Hepatocyte (in vitro differentiated cells): Measurements from ENCODE around the gene ALOX12. TPM values are rescaled to one million over a fixed set of nuclear protein-coding genes. Genes with fewer than 3 reads are reported as not detected.
"Not testable (repeated sequence)": the region's sequence is repeated elsewhere in the genome, so short reads cannot be mapped to it uniquely, and the experiment has no call there.

Experiments used
- DNase-seq: peaks from one replicate; pipeline ENCODE4 v3.0.0-alpha.2; 2016; ENCODE audit warnings: low spot score
- H2AFZ ChIP-seq: fragments of 200-600 bp; sonication (generic); 2 replicates; pipeline ENCODE4 v1.6.0; 2016; ENCODE audit warnings: antibody characterized with exemption, mild to moderate bottlenecking
- H3K27ac ChIP-seq: fragments of 200-600 bp; sonication (generic); 2 replicates; pipeline ENCODE4 v1.5.1; 2016; ENCODE audit warnings: mild to moderate bottlenecking
- H3K27me3 ChIP-seq: fragments of 200-600 bp; sonication (generic); 2 replicates; pipeline ENCODE4 v1.6.1; 2016
- H3K36me3 ChIP-seq: fragments of 200-600 bp; sonication (generic); replicated peaks from 2 replicates; pipeline ENCODE4 v1.5.1; 2016; ENCODE audit warnings: low read depth; ENCODE audit not compliant: insufficient read depth
- H3K4me1 ChIP-seq: fragments of 200-600 bp; sonication (generic); 2 replicates; pipeline ENCODE4 v1.5.1; 2016; ENCODE audit warnings: mild to moderate bottlenecking, moderate library complexity; ENCODE audit not compliant: insufficient read depth
- H3K4me2 ChIP-seq: fragments of 200-600 bp; sonication (generic); 2 replicates; pipeline ENCODE4 v1.6.0; 2016
- H3K4me3 ChIP-seq: fragments of 200-600 bp; sonication (generic); 2 replicates; pipeline ENCODE4 v1.5.1; 2016; ENCODE audit warnings: mild to moderate bottlenecking
- H3K79me2 ChIP-seq: fragments of 200-600 bp; sonication (generic); 2 replicates; pipeline ENCODE4 v1.6.0; 2017; ENCODE audit warnings: mild to moderate bottlenecking
- H3K9me2 ChIP-seq: fragments of 200-600 bp; sonication (generic); replicated peaks from 2 replicates; pipeline ENCODE4 v1.6.0; 2017; ENCODE audit warnings: mild to moderate bottlenecking; ENCODE audit not compliant: insufficient read depth
- H3K9me3 ChIP-seq: fragments of 200-600 bp; sonication (generic); 2 replicates; pipeline ENCODE4 v1.5.1; 2016; ENCODE audit warnings: low read depth, mild to moderate bottlenecking
- H4K20me1 ChIP-seq: fragments of 200-600 bp; sonication (generic); 2 replicates; pipeline ENCODE4 v1.6.0; 2016; ENCODE audit warnings: mild to moderate bottlenecking; ENCODE audit not compliant: insufficient read depth, poor library complexity, severe bottlenecking
- CTCF ChIP-seq: fragments of 200-600 bp; sonication (generic); IDR thresholded peaks from 2 replicates; pipeline ENCODE4 v1.5.1; 2016; ENCODE audit warnings: antibody characterized with exemption, mild to moderate bottlenecking; ENCODE audit not compliant: poor library complexity
- EZH2 ChIP-seq: fragments of 200-600 bp; sonication (generic); IDR thresholded peaks from 2 replicates; pipeline ENCODE4 v1.6.1; 2016; ENCODE audit warnings: antibody characterized with exemption, mild to moderate bottlenecking, borderline replicate concordance
- EZH2phosphoT487 ChIP-seq: fragments of 200-600 bp; sonication (generic); IDR thresholded peaks from one replicate; pipeline ENCODE4 v1.6.1; 2018; ENCODE audit warnings: antibody characterized with exemption, mild to moderate bottlenecking, low read depth, moderate library complexity; ENCODE audit not compliant: unreplicated experiment, severe bottlenecking
- WGBS: methylation state at CpG from one replicate; pipeline ENCODE4 v1.1.6; 2016; ENCODE audit warnings: low lambda C conversion rate; ENCODE audit errors: missing lambda C conversion rate; 5-methylcytosine and 5-hydroxymethylcytosine counted together
- polyA plus RNA-seq: library from polyadenylated mRNA; unstranded; fragments of >200 nt; fragmentation: Nextera tagmentation; extraction: Ambion mirVana; gene quantifications from 2 replicates; pipeline ENCODE4 v1.2.1, GENCODE V29; 2016
- total RNA-seq: library from RNA; depleted of rRNA; stranded (reverse); fragments of >200 nt; gene quantifications from 2 replicates; pipeline ENCODE4 v1.2.3, GENCODE V29; 2014

Gene ALOX12
- total and polyA plus RNA-seq, 2 experiments from 2014 or later: 0.33 TPM; not detected in 1

GRCh38 chr17:6948976-6949375 is 46.9 kb upstream of the ALOX12 start:
- WGBS: 90% methylated on average over 3 of the region's 3 CpGs
- H3K9me2 ChIP-seq: no peaks in the 10 kb centered on the region

GRCh38 chr17:6950938-6951337 is 44.9 kb upstream of the ALOX12 start:
- not testable (repeated sequence) for H3K27me3 ChIP-seq, H3K79me2 ChIP-seq, DNase-seq, H4K20me1 ChIP-seq, H3K9me2 ChIP-seq, H2AFZ ChIP-seq, H3K4me2 ChIP-seq, H3K4me1 ChIP-seq, H3K27ac ChIP-seq, H3K9me3 ChIP-seq, H3K4me3 ChIP-seq, H3K36me3 ChIP-seq
- 96% methylated on average over 2 of the region's 2 CpGs for WGBS

More at GRCh38 chr17:6948976-6949375, 46.9 kb upstream of the ALOX12 start:
- Histone ChIP-seq H3K79me2 (no peaks in the 10 kb centered on the region), H3K27ac (no peak overlapping the region), H4K20me1 (no peaks in the 10 kb centered on the region), H3K4me1 (no peaks in the 10 kb centered on the region), H3K36me3 (no peaks in the 10 kb centered on the region), H3K27me3 (no peaks in the 10 kb centered on the region), H3K4me2 (no peak overlapping the region), H3K4me3 (no peak overlapping the region), H2AFZ (no peak overlapping the region), H3K9me3 (no peaks in the 10 kb centered on the region)
- TF ChIP-seq EZH2 (no peak), CTCF (no peak), EZH2phosphoT487 (no peak)
- no peak for DNase-seq

GRCh38 chr17:6953689-6954088 is 42.2 kb upstream of the ALOX12 start:
- Histone ChIP-seq H3K4me2 (no peak overlapping the region), H3K4me1 (no peaks in the 10 kb centered on the region), H3K4me3 (no peak overlapping the region), H3K36me3 (no peaks in the 10 kb centered on the region), H3K79me2 (no peaks in the 10 kb centered on the region), H3K27me3 (no peaks in the 10 kb centered on the region), H3K27ac (no peak overlapping the region), H3K9me2 (no peaks in the 10 kb centered on the region), H4K20me1 (no peaks in the 10 kb centered on the region), H2AFZ (no peak overlapping the region), H3K9me3 (no peaks in the 10 kb centered on the region)
- no peak for DNase-seq
- WGBS: 92% methylated on average over 5 of the region's 5 CpGs
- TF ChIP-seq CTCF (no peak), EZH2 (no peak), EZH2phosphoT487 (no peak)

- Histone ChIP-seq H3K36me3 (no peaks in the 10 kb centered on the region), H3K4me1 (no peaks in the 10 kb centered on the region), H3K4me2 (no peak overlapping the region), H3K4me3 (no peak overlapping the region), H3K27me3 (no peaks in the 10 kb centered on the region), H3K9me3 (no peaks in the 10 kb centered on the region), H3K27ac (no peak overlapping the region), H4K20me1 (no peaks in the 10 kb centered on the region), H2AFZ (no peak overlapping the region), H3K79me2 (no peaks in the 10 kb centered on the region), H3K9me2 (no peaks in the 10 kb centered on the region)
- WGBS: 76% methylated on average over 3 of the region's 3 CpGs
- no peak for TF ChIP-seq CTCF
- TF ChIP-seq EZH2: no peak
- no peak for TF ChIP-seq EZH2phosphoT487
- no peak for DNase-seq
Observed at GRCh38 chr17:6959700-6960099, 36.1 kb upstream of the ALOX12 start.
